Osteocyte (in vitro differentiated cells): Measurements from ENCODE around the gene PRR36. TPM values are rescaled to one million over a fixed set of nuclear protein-coding genes. Genes with fewer than 3 reads are reported as not detected.
A peak's percentile ranks its signal among the peaks of the same experiment; 100 is the strongest.

Experiments used
- DNase-seq: peaks from one replicate; pipeline ENCODE4 v3.0.0; 2021; ENCODE audit warnings: mixed read lengths; ENCODE audit not compliant: unreplicated experiment; ENCODE audit errors: extremely low spot score
- H3K27ac Mint-ChIP-seq: one replicate; pipeline ENCODE4 v1.8.0; 2021; ENCODE audit warnings: mild to moderate bottlenecking, mixed read lengths; ENCODE audit not compliant: unreplicated experiment
- H3K27me3 Mint-ChIP-seq: one replicate; pipeline ENCODE4 v1.8.0; 2021; ENCODE audit warnings: mixed read lengths; ENCODE audit not compliant: unreplicated experiment
- H3K36me3 Mint-ChIP-seq: one replicate; pipeline ENCODE4 v1.8.0; 2021; ENCODE audit warnings: mixed read lengths; ENCODE audit not compliant: unreplicated experiment
- H3K4me1 Mint-ChIP-seq: one replicate; pipeline ENCODE4 v1.8.0; 2021; ENCODE audit warnings: mixed read lengths; ENCODE audit not compliant: unreplicated experiment
- H3K4me3 Mint-ChIP-seq: one replicate; pipeline ENCODE4 v1.8.0; 2021; ENCODE audit warnings: mild to moderate bottlenecking, moderate library complexity, mixed read lengths; ENCODE audit not compliant: unreplicated experiment
- H3K9me3 Mint-ChIP-seq: one replicate; pipeline ENCODE4 v1.8.0; 2021; ENCODE audit warnings: mixed read lengths; ENCODE audit not compliant: unreplicated experiment
- long read RNA-seq: library from polyadenylated mRNA; unstranded; transcript quantifications from one replicate; pipeline ENCODE4 v2.0.0, GENCODE V29; 2021
- total RNA-seq: library from RNA; stranded (reverse); gene quantifications from 2 replicates; pipeline ENCODE4 v1.2.1, GENCODE V29; 2021
- TF ChIP-seq, protein P1 (sequence below): fragments of 200-600 bp; sonication (generic); IDR thresholded peaks from 2 replicates; pipeline ENCODE4 v1.5.0; 2021; ENCODE audit warnings: antibody characterized with exemption, mild to moderate bottlenecking, moderate library complexity

PRR36 gene
- 0.24 and 0.51 TPM in 2 replicates for total RNA-seq
- long read RNA-seq = 0 reads

DNA sequence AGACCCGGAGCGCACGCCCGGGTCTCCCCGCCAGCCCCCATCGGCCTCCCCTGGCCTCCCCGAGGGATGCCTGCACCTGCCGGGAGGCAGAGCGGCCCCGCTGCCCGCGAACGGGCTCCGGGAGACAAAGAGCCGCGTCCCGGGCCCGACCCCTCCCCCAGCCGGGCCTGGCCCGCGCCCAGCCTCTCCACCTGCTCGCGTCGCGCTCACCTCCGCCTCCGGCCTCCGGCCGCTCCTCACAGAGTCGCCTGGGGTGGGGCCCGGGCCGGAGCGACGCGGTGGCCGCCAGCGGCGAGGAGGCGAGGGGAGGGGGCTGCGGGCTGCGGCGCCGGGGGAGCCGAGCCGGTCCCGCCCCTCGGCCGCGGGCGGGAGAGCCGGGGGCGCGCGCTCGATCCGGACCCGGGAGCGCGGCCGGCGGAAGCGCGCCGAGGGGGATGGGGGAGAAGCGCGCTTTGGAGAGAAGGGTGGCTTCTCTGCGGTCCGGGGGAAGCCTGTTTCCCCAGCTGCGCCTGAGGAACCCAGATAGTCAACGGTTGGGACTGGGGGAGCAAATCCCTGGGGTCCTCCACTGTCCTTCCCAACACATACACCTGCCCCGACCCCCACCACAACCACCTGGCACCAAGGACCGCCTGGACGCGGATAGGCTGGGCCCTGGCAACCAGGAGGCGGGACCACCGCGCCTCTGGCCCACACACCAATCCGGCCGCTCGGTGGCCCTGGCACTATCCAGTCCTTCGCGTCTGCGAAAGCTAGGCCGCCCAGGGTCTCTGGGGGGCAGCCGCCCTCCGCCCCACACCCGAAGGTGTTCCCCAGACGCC, at the start of gene PRR36:
Gene PRR36, minus strand, starts transcription at position 315 of the 821 bp plus-strand sequence. CDS start 701 bp downstream, outside the sequence.
- no peaks in the 10 kb centered on the region for H3K9me3 Mint-ChIP-seq
- no peaks in the 10 kb centered on the region for H3K36me3 Mint-ChIP-seq
- no peak within 1 kb of the TSS for H3K27ac Mint-ChIP-seq
- no peak for DNase-seq
- H3K4me1 Mint-ChIP-seq = peaks cover 23% of the 10 kb centered on the region
- peaks cover 27% of the 10 kb centered on the region for H3K27me3 Mint-ChIP-seq
- TF ChIP-seq, protein P1, sequence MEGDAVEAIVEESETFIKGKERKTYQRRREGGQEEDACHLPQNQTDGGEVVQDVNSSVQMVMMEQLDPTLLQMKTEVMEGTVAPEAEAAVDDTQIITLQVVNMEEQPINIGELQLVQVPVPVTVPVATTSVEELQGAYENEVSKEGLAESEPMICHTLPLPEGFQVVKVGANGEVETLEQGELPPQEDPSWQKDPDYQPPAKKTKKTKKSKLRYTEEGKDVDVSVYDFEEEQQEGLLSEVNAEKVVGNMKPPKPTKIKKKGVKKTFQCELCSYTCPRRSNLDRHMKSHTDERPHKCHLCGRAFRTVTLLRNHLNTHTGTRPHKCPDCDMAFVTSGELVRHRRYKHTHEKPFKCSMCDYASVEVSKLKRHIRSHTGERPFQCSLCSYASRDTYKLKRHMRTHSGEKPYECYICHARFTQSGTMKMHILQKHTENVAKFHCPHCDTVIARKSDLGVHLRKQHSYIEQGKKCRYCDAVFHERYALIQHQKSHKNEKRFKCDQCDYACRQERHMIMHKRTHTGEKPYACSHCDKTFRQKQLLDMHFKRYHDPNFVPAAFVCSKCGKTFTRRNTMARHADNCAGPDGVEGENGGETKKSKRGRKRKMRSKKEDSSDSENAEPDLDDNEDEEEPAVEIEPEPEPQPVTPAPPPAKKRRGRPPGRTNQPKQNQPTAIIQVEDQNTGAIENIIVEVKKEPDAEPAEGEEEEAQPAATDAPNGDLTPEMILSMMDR = no peak
- peak within 1 kb of the TSS; percentile 72 for H3K4me3 Mint-ChIP-seq

DNA sequence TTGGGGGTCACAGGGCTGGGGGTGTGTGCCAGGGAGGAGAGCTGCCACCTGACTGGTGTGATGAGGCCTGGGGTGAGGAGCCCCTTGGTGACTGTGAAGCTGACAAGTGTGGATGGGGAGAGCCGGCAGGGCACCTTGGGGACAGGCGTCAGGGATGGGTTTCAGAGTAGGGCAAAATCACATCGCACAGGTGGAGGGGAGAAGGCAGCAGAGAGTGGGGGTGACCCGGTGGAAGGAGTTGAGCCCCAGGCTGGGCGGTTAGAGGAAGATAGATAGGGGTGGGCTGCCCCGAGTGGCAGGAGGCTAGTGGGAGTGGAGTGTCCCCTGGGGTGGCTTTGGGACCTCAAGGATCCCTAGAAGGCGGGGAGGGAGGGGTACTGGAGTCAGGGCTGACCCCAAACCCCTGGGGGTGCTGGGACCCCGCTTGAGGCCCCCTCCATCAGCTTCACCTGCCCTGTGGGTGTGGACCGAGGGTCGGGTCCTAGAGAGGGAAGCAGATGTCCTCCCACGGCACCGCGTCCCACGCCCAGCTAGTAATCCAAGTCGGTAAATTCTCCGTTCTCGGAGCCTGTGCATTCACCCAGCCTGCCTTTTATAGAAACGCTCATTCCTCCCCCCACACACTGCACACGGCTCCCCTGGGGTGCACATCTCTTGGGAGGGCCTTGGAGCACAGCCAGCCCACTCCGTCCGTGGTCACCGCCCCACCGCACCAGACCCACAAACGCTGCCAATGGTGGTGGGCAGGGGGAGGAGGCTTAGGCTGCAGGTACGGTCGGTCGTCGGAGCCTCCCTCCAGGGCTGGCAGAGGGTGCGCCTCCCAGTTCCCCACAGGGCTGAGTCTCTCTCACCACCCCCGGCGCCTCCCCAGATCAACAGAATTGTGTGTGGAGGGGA, 49.4 kb upstream of the PRR36 start:
- H3K4me1 Mint-ChIP-seq = peaks cover 39% of the 10 kb centered on the region
- peak overlapping the region; percentile 23 for H3K27ac Mint-ChIP-seq
- H3K36me3 Mint-ChIP-seq = peaks cover 4% of the 10 kb centered on the region
- DNase-seq = no peak
- TF ChIP-seq, protein P1 = no peak
- no peaks in the 10 kb centered on the region for H3K9me3 Mint-ChIP-seq
- no peak overlapping the region for H3K4me3 Mint-ChIP-seq
- no peaks in the 10 kb centered on the region for H3K27me3 Mint-ChIP-seq

DNA sequence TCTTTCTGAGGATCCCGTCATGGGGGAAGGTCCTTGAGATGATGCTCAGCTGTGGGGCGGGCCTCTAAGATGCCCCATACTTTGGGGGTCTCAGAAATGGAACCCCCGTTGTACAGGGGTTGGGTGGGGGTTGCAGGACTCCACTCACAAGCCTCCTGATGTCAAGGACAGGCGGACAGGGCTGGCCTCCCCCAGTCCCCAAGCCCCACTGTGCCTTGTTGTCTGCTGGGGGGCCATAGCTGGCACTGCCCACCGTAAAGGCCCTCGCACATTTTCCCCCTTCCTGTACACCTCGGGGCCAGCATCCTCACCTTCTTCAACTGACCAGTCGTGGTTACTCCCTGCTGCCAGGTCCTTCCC, 48.6 kb upstream of the PRR36 start:
- TF ChIP-seq, protein P1 = no peak
- Mint-ChIP-seq H3K4me1 (peaks cover 33% of the 10 kb centered on the region), H3K27me3 (no peaks in the 10 kb centered on the region), H3K9me3 (no peaks in the 10 kb centered on the region), H3K36me3 (no peaks in the 10 kb centered on the region), H3K4me3 (no peak overlapping the region), H3K27ac (no peak overlapping the region)
- DNase-seq = no peak

DNA sequence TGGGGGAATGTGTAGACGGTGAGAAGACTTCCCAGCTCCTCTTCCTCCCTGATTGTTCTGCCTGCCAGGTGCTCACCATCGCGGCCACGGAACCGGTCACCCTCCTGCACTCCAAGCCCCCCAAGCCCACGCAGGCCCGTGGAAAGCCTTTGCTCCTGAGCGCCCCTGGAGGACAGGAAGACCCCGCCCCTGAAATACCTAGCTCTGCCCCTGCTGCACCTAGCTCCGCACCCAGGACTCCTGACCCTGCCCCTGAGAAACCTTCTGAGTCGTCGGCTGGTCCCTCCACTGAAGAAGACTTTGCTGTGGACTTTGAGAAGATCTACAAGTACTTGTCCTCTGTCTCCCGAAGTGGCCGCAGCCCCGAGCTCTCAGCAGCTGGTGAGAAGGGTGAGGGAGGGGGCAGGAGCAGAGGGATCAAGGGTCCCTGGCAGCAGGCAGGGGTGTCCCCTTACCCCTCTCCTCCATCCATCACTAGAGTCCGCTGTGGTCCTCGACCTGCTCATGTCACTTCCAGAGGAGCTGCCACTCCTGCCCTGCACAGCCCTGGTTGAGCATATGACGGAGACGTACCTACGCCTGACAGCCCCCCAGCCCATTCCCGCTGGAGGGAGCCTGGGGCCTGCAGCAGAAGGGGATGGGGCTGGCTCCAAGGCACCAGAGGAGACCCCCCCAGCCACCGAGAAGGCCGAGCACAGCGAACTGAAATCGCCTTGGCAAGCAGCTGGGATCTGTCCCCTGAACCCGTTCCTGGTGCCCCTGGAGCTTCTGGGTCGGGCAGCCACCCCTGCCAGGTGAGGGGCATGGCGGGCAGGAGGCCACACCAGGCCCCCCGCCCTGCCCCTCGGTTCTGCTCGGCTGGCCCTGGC, 48.0 kb upstream of the PRR36 start:
- Mint-ChIP-seq H3K4me1 (peaks cover 33% of the 10 kb centered on the region), H3K9me3 (no peaks in the 10 kb centered on the region), H3K36me3 (no peaks in the 10 kb centered on the region), H3K4me3 (no peak overlapping the region), H3K27me3 (no peaks in the 10 kb centered on the region), H3K27ac (peak overlapping the region; percentile 10)
- TF ChIP-seq, protein P1 = no peak
- no peak for DNase-seq
